Measurements from ENCODE around the gene TNNI2. TPM values are rescaled to one million over a fixed set of nuclear protein-coding genes. Genes with fewer than 3 reads are reported as not detected.

Gene TNNI2
- total RNA-seq, 2 experiments from 2014 or later: not detected

DNA sequence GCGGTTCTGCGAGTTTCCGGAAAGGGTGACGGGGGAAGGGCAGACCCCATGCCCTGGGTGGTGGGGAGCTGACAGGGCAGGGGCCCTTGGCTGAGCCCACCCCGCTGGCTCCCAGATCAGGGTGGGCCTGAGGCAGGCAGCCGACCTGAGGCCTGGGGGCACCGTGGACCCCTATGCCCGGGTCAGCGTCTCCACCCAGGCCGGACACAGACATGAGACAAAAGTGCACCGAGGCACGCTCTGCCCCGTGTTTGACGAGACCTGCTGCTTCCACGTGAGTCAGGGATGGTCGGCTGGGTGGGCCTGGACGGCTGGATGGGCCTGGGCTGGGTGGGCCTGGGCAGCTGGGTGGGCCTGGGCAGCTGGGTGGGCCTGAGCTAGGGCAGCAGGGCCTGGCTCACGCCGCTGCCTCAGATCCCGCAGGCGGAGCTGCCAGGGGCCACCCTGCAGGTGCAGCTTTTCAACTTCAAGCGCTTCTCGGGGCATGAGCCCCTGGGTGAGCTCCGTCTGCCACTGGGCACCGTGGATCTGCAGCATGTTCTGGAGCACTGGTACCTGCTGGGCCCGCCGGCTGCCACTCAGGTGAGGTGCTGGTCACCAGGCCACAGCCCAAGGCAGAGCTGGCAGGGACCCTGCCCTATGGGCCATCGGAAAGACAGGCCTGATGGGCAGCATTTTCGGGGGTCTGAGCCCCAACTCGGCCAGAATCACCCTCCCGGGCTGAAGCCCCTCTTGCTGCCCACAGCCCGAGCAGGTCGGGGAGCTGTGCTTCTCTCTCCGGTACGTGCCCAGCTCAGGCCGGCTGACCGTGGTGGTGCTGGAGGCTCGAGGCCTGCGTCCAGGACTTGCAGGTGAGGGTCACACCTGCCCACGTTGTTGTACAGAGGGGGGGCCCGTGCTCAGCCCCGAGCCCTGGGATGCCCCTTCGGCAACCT lies 2.5 kb upstream of the TNNI2 start:
- Mint-ChIP-seq H3K9me3 (ENCODE audit: low read depth) (no peaks in the 10 kb centered on the region), H3K4me1 (no peaks in the 10 kb centered on the region), H3K36me3 (ENCODE audit: low read depth) (no peaks in the 10 kb centered on the region), H3K27ac (no peak overlapping the region), H3K27me3 (no peaks in the 10 kb centered on the region), H3K4me3 (no peak overlapping the region)
- CTCF ChIA-PET: interaction anchor here (0.7 to 7.8 kb wide), 6 partner anchors 81 to 184 kb away, joined by 3 to 181 read pairs (median 4); no protein-coding TSS in a partner anchor
- POLR2A ChIA-PET: no interaction called here
- DNase-seq (no peak), ATAC-seq (no peak)
- intact Hi-C loops (cut with DNase I, micrococcal nuclease): loop anchor here in 1 of 2 experiments (2.0 to 5.0 kb wide), 3 partner anchors 46 to 317 kb away; partner anchors contain the start of gene TNNT3

DNA sequence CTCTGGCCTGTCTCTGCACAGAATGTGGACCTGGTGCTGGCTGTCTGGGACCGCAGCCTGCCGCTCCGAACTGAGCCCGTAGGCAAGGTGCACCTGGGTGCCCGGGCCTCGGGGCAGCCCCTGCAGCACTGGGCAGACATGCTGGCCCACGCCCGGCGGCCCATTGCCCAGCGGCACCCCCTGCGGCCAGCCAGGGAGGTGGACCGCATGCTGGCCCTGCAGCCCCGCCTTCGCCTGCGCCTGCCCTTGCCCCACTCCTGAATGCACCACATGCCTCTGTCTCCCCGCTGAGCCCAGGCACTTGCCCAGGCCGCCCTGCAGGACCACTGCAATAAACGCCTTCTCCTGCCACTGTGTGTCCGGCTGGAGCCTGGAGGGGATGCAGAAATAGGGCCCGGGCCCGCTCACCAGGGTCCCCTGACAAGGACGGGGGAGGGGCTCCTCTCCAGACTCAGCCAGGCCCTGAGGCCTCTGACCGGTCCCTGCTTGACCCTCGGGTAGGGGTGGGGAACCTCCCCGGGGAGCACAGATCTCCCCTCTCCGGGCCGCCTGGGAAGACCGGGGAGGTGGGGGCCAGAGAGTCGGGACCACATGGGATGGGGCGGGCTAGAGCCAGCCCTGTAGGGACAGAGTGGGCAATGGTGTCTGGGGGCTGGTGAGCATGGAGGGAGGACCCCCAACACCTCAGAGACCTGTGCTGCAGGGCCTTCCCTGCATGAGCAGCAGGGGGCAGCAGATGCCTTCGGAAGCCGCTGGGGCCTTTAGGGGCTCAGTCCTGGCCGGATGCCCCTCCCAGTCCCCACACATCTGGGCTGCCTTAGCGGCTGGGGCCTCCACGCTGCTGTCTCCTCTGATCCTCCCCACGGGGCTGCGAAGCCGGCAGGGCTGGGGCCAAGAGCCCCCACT lies 1.4 kb upstream of the TNNI2 start:
- H3K4me3 Mint-ChIP-seq: no peak overlapping the region
- ATAC-seq: peak; percentile 91
- H3K27ac Mint-ChIP-seq: no peak overlapping the region
- POLR2A ChIA-PET: no interaction called here
- no peaks in the 10 kb centered on the region for H3K27me3 Mint-ChIP-seq
- intact Hi-C loops (cut with DNase I, micrococcal nuclease): loop anchor here (1.0 to 5.0 kb wide), 6 partner anchors 45 to 315 kb away; partner anchors contain the start of gene TNNT3 (in 1 of the 2)
- H3K4me1 Mint-ChIP-seq: no peaks in the 10 kb centered on the region
- H3K9me3 Mint-ChIP-seq (ENCODE audit: low read depth): no peaks in the 10 kb centered on the region
- peak; percentile 89 for DNase-seq
- no peaks in the 10 kb centered on the region for H3K36me3 Mint-ChIP-seq (ENCODE audit: low read depth)
- CTCF ChIA-PET: interaction anchor here (0.7 to 7.8 kb wide), 6 partner anchors 130 to 315 kb away, joined by 3 to 181 read pairs (median 4); no protein-coding TSS in a partner anchor

- DNase-seq: peak; percentile 45
- peak; percentile 16 for ATAC-seq
- no peak overlapping the region for H3K4me3 Mint-ChIP-seq
- intact Hi-C loops (cut with DNase I, micrococcal nuclease): loop anchor here (1.0 to 5.0 kb wide), 2 partner anchors 44 to 80 kb away; no protein-coding TSS in a partner anchor
- H3K27me3 Mint-ChIP-seq: no peaks in the 10 kb centered on the region
- ChIA-PET POLR2A (no interaction called here), CTCF (interaction anchor here (0.7 to 1.7 kb wide), 5 partner anchors 13 to 315 kb away, joined by 3 to 6 read pairs (median 5); no protein-coding TSS in a partner anchor)
- H3K36me3 Mint-ChIP-seq (ENCODE audit: low read depth): no peaks in the 10 kb centered on the region
- no peaks in the 10 kb centered on the region for H3K9me3 Mint-ChIP-seq (ENCODE audit: low read depth)
- no peaks in the 10 kb centered on the region for H3K4me1 Mint-ChIP-seq
- H3K27ac Mint-ChIP-seq: no peak overlapping the region
Observed at GRCh38 chr11:1838077-1838425, 730 bp upstream of the TNNI2 start.

DNA sequence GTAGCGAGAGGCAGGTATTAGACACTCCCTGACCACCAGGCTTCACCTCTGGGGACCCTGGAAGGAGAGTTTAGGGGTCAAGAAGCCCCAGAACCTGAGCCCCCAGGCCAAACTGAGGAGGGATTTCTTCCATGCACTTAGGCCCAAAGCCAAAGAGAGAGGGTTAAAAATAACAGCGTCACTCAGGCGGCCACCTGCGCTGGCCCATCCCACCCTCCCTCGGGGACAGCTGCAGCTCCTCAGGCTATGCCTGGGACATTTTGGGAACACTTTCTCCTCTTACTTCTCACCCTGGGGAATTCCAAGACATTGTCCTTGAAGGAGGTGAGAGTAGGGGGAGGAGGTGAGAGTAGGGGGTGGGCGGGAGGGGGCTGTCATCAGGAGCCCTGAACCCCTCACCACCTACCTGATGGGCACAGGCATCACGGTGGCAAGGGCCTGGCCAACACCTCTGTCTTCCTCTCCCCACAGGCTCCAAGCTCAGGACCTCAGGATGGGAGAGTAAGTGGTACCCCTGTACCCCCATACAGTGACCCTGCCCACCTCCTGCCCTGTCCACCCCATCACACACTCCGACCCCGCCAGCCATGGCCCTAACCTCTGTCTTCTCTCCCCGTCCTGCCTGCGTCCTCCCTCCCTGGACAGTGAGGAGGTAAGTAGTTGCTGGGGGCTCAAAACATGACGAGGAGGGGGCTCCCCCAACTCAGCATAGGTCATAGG lies 583 bp downstream of the TNNI2 start:
- ChIA-PET CTCF (interaction anchor here (1.5 to 1.7 kb wide), 2 partner anchors 145 to 313 kb away, joined by 3 to 6 read pairs; no protein-coding TSS in a partner anchor), POLR2A (no interaction called here)
- ATAC-seq (no peak), DNase-seq (no peak)
- Mint-ChIP-seq H3K4me3 (no peak overlapping the region), H3K27ac (no peak overlapping the region), H3K36me3 (ENCODE audit: low read depth) (no peaks in the 10 kb centered on the region), H3K4me1 (peaks cover 11% of the 10 kb centered on the region), H3K9me3 (ENCODE audit: low read depth) (no peaks in the 10 kb centered on the region), H3K27me3 (no peaks in the 10 kb centered on the region)
- intact Hi-C loops (cut with DNase I, micrococcal nuclease): loop anchor here in 1 of 2 experiments (5.0 kb wide), 1 partner anchor 43 kb away; no protein-coding TSS in a partner anchor

DNA sequence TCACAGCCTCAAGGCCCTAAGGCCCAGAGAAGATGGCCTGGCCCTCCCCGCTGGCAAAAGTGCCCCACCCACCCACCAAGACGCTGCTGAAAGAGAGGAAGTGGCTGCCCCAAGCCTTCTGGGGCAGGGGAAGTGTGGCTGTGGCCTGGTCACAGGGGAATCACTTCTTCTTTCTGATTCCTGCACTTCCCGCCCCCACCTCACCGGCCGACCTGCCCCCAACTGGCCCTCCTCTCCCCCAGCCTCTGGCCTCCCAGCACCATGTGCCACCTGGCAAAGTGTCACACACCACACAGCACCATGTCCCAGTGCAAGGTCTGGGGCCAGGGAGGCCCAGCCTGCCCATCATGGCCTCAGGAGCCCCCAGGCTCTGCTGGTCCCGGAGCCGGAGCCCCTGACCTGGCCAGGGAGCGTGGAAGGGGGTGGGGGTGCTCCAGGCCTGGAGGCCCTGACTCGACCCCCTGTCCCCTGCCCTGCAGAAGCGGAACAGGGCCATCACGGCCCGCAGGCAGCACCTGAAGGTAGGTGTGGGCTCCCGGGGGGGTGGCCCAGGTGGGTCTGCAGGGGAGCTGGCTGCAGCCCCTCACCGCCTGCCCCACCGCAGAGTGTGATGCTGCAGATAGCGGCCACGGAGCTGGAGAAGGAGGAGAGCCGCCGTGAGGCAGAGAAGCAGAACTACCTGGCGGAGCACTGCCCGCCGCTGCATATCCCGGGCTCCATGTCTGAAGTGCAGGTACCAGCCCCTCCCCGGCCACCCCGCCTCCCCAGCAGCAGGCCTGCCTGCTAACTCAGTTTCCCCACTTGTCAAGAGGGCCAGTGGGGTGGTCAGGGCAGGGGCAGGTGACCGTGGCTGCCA lies 1.4 kb downstream of the TNNI2 start:
- H3K36me3 Mint-ChIP-seq (ENCODE audit: low read depth): no peaks in the 10 kb centered on the region
- CTCF ChIA-PET: interaction anchor here (0.7 kb wide), 1 partner anchor 146 kb away, joined by 3 read pairs; no protein-coding TSS in a partner anchor

GRCh38 chr11:1840780-1841480 lies 2.1 kb downstream of the TNNI2 start:
- Mint-ChIP-seq H3K4me1 (peaks cover 27% of the 10 kb centered on the region), H3K36me3 (ENCODE audit: low read depth) (no peaks in the 10 kb centered on the region), H3K27ac (no peak overlapping the region), H3K4me3 (no peak overlapping the region), H3K27me3 (no peaks in the 10 kb centered on the region), H3K9me3 (ENCODE audit: low read depth) (no peaks in the 10 kb centered on the region)
- intact Hi-C loops (cut with DNase I, micrococcal nuclease): no loop called here
- no peak for ATAC-seq
- CTCF ChIA-PET: interaction anchor here (0.5 to 0.7 kb wide), 2 partner anchors 147 to 1202 kb away, joined by 3 read pairs; no protein-coding TSS in a partner anchor
- POLR2A ChIA-PET: no interaction called here
- no peak for DNase-seq

More for the DNA sequence above, 1.4 kb downstream of the TNNI2 start:
- H3K27me3 Mint-ChIP-seq: no peaks in the 10 kb centered on the region
- H3K9me3 Mint-ChIP-seq (ENCODE audit: low read depth): no peaks in the 10 kb centered on the region
- no peak overlapping the region for H3K27ac Mint-ChIP-seq
- ATAC-seq (no peak), DNase-seq (no peak)
- peaks cover 19% of the 10 kb centered on the region for H3K4me1 Mint-ChIP-seq
- POLR2A ChIA-PET: no interaction called here
- H3K4me3 Mint-ChIP-seq: no peak overlapping the region
- intact Hi-C loops (cut with DNase I, micrococcal nuclease): loop anchor here in 1 of 2 experiments (5.0 kb wide), 1 partner anchor 42 kb away; no protein-coding TSS in a partner anchor

- H3K36me3 Mint-ChIP-seq (ENCODE audit: low read depth): no peaks in the 10 kb centered on the region
- H3K27me3 Mint-ChIP-seq: no peaks in the 10 kb centered on the region
- ATAC-seq (no peak), DNase-seq (no peak)
- ChIA-PET POLR2A (no interaction called here), CTCF (interaction anchor here (0.7 to 0.8 kb wide), 2 partner anchors 147 to 234 kb away, joined by 3 to 4 read pairs; no protein-coding TSS in a partner anchor)
- H3K4me3 Mint-ChIP-seq: no peak overlapping the region
- H3K9me3 Mint-ChIP-seq (ENCODE audit: low read depth): no peaks in the 10 kb centered on the region
- peaks cover 32% of the 10 kb centered on the region for H3K4me1 Mint-ChIP-seq
- intact Hi-C loops (cut with DNase I, micrococcal nuclease): no loop called here
- H3K27ac Mint-ChIP-seq: no peak overlapping the region
Observed at GRCh38 chr11:1841511-1842148, 2.8 kb downstream of the TNNI2 start.

- intact Hi-C loops (cut with DNase I, micrococcal nuclease): no loop called here
- DNase-seq (no peak), ATAC-seq (no peak)
- Mint-ChIP-seq H3K9me3 (ENCODE audit: low read depth) (no peaks in the 10 kb centered on the region), H3K4me1 (peaks cover 34% of the 10 kb centered on the region), H3K27me3 (no peaks in the 10 kb centered on the region), H3K4me3 (no peak overlapping the region), H3K27ac (no peak overlapping the region), H3K36me3 (ENCODE audit: low read depth) (no peaks in the 10 kb centered on the region)
- CTCF ChIA-PET: interaction anchor here (0.6 to 1.1 kb wide), 5 partner anchors 40 to 233 kb away, joined by 3 to 4 read pairs (median 3); no protein-coding TSS in a partner anchor
- POLR2A ChIA-PET: interaction anchor here (0.6 kb wide), 1 partner anchor 1633 kb away, joined by 3 read pairs; no protein-coding TSS in a partner anchor
Observed at GRCh38 chr11:1842149-1843097, 3.6 kb downstream of the TNNI2 start.
